NCI-H2227 treated with DMSO at 0.1 percent for 48 hours (cell line): ENCODE data around the gene TMEM39B.
A peak's percentile ranks its signal among the peaks of the same experiment; 100 is the strongest.
"Not testable (repeated sequence)": the region's sequence is repeated elsewhere in the genome, so short reads cannot be mapped to it uniquely, and the experiment has no call there.

Experiments
- DNase-seq: peaks from one replicate; lab custom pipeline; 2025; lab: John Stamatoyannopoulos, UW

TMEM39B gene

DNA sequence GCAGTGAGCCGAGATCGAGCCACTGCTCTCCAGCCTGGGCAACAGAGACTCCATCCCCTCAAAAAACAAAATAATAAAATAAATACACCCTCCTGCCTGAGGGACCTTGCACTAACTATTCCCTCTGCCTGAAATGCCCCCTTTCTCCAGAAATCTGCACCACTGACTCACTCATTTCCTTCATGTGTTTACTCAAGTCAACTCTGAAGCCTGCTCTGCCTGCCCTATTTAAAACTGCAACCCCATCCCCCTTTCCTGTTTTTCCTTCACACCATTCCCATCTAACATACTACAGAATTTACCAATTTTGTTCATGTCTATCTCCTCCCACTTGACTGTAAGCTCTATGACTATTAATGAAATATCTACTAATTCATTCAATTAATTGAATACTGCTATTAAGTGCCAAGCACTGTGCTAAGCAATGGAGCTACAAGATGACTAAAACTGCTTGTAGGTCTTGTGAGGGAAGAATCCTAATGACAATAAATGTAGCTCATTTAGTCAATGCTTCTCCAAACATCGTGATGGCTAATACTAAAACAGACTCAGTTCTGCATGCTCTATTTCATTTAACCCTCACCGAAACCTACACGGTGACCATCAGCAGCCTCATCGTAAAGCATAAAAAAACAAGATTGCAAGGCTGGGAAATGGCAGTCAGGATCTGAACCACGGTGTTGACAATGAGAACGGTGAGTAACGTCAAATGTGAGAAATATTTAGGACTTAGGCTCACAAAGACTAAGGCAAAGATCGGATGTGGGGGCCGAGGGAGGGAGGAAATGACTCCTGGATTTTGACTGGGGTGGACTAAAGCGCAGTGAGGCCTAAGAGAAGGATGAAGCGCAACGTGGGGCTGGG lies 749 bp upstream of the TMEM39B start:
- no peak for DNase-seq

DNA sequence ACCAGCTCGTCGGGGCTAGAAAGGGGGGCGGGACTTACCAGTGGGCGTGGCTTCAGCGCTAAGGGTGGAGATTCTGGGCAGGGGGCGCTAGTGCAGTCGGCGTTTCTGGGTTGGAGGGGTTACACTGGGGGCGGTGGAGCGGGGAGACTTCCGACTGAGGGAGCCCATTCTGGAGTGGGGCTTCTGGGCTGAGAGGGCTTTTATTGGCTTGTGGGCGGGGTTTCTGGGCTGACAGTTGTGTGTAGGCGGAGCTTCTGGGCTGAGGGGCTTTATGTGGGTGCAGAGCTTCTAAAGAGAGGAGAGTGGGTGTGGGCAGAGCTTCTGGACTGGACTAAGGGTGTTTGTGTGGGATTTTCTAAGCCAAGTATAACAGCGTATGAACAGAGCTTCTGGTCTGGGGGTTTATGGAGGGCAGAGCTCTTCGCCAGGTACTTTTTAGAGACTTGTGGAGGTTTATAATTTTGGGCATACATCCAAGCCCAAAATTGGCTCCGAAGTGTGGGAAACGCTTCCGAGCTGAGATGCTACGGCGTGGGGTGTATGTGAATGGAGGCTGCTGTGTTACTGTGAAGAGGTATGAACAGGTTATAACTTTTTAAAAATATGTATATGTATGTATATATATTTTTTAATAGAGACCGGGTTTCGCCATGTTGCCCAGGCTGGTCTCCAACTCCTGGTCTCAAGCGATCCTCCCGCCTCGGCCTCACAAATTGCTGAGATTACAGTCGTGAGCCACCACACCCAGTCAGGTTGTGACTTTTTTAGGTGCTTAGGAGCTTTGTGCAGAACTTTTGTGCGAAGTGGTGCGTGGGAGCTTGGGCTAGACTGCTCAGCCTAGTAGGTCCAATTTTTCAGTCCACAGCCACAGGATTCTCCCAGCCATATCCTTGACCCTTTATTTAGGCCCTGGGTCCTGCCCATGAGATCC lies 825 bp downstream of the TMEM39B start:
- peak; percentile 97 for DNase-seq

GRCh38 chr1:32074841-32075240 lies 2.1 kb downstream of the TMEM39B start:
- DNase-seq = no peak

DNA sequence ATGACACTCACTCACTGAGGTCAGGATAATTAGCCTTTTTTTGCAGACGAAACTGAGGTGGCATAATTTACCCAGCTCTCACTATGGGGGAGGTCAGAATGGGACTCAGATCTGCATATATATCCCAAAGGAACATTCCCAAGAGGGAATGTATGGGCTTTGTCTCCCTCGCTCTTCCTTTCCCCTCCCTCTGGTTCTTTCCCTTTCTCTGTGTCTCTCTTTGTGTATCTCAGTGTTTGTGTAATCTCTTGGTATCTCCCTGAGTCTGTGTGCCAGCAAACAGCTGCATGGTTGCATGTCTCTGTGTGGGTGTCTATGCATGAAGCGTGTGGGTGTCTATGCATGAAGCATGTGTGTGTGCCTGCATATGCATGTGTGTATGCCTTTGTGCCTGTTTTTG lies 4.7 kb downstream of the TMEM39B start:
- DNase-seq = no peak

DNA sequence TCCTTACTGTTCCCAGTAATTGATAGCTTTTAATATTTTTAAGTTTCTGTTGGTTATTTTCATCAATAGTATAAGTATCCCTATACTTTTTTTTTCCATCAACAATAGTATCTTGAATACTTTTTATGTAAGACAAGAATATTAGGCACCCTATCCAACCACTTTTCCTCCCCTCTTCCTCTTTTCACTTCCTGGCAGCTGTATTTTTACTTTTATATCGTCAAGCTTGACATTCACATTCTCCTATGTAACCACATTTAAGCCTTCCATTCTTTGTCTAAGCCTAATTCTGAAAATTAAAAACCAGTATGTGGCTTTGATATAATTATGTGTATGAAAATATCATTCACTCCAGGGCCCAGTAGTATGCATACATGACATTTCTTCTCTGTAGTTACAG lies 9.3 kb downstream of the TMEM39B start:
- DNase-seq = no peak

DNA sequence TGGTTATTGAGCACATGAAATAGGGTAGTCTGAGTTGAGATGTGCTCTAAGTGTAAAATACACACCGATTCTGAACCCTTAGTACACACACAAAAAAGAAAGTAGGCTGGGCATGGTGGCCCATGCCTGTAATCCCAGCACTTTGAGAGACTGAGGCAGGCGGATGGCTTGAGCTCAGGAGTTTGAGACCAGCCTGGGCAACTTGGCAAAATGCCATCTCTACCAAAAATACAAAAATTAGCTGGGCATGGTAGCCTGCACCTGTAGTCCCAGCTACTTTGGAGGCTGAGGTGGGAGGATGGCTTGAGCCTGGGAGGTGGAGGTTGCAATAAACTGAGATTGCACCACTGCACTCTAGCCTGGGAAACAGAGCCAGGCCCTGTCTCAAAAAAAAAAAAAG lies 13.6 kb downstream of the TMEM39B start:
- not testable (repeated sequence) for DNase-seq

DNA sequence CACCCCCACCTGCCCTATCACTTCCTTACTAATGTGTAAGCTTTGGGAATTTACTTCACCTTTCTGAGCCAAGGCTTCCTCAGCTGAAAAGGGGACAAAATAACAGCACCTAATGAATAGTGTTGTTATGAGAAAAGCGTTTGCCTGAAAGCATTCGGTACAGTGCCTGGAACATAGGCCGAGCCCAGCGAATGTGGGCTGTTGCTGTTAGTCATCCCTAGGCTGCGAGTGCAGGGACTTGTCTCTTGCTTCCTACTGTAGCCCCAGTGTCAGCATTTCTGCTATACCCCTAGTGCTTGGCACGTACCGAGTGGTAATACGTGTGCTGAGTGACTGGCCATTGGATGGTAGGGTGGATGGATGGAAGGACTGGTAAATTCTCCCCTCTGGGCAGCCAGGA lies 18.4 kb downstream of the TMEM39B start:
- no peak for DNase-seq

GRCh38 chr1:32091591-32091990 lies 18.9 kb downstream of the TMEM39B start:
- no peak for DNase-seq

DNA sequence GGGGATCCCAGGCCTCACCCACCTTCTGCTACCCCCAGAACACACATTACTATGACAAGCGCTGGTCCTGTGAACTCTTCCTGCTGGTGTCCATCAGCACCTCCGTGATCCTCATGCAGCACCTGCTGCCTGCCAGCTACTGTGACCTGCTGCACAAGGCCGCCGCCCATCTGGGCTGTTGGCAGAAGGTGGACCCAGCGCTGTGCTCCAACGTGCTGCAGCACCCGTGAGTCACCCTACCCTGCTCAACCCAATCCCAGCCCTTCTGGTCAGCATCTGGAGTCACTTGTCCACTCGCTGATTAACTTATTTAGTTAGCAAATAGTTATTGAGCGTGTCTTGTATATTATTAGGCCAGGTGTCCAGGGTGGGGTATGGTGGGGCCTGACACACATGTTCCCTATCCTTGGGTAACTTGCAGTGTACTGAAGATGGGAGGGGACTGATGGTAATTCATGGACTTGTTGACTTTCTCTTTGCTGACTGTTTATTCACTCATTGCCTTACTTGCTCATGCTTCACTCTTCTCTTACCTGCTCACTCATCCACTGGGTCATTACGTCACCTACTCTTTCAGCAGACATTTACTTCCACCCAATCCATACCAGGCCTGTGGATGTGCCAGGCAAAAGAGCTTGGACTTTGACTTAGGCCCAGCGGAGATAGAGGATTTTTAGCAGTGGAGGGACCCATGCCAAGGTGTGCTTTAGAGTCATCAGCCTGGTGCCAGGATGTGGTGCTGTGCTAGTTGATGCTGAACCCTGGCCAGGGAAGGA lies 22.2 kb downstream of the TMEM39B start:
- no peak for DNase-seq

GRCh38 chr1:32099426-32099825 lies 26.7 kb downstream of the TMEM39B start:
- DNase-seq = no peak

- no peak for DNase-seq
Observed at GRCh38 chr1:32100359-32100758, 27.6 kb downstream of the TMEM39B start.

- DNase-seq = no peak
Observed at GRCh38 chr1:32100807-32101708, 28.3 kb downstream of the TMEM39B start.

- no peak for DNase-seq
Observed at GRCh38 chr1:32104127-32104526, 31.4 kb downstream of the TMEM39B start.

GRCh38 chr1:32105338-32105737 lies 32.6 kb downstream of the TMEM39B start:
- no peak for DNase-seq

DNA sequence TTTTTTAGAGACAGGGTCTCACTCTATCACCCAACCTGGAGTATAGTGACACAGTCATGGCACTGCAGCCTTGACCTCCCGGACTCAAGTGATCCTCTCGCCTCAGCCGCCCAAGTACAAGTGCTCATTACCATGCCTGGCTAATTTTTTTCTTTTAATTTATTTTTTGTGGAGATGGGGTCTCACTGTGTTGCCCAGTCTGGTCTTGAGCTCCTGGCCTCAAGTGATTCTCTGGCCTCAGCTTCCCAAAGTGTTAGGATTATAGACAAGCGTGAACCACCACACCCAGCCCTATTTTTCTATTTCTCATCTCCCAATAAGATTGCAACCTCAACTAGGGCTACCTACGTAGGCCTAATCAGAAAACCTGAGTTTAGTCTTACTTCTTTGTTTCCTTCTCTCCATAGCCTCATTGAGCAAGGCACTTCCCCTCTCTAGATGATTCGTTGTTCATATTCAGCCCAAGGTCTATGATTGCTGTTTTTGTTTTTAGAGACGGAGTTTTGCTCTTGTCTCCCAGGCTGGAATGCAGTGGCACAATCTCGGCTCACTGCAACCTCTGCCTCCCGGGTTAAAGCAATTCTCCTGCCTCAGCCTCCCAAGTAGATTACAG lies 34.0 kb downstream of the TMEM39B start:
- DNase-seq = no peak

GRCh38 chr1:32107742-32108661 lies 35.3 kb downstream of the TMEM39B start, which contains the start of gene KPNA6:
Gene KPNA6, plus strand, starts transcription at chr1:32108056. Its CDS starts 75 bp downstream, at chr1:32108131.
- peak; percentile 98 for DNase-seq

DNA sequence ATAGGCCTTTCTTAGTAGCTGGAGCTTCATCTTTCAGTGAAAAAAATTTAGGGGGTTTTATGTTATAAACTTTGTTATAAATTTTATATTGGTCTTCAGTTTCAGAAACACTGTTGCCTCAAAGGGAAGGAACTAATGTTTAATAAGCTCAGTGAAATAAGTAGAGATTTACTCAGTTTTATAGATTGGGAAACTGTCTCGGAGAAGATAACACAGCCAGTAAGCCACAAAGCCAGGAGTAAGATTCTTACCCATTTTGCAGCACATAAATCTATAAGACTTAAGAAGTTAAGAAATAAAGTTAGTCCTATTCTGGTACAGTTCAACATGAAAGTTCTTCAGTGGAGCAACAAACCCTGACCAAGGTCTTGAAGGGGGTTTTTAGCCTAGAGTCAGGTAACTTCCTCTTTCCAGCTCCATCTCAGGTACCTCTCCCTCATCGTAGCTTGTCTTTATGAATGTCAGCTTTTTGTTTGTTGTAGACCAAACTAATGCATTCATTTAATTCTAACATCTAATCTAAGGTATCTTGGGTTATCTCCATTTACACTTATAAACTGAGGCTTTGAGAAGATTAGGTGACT lies 38.4 kb downstream of the TMEM39B start:
- DNase-seq = no peak

DNA sequence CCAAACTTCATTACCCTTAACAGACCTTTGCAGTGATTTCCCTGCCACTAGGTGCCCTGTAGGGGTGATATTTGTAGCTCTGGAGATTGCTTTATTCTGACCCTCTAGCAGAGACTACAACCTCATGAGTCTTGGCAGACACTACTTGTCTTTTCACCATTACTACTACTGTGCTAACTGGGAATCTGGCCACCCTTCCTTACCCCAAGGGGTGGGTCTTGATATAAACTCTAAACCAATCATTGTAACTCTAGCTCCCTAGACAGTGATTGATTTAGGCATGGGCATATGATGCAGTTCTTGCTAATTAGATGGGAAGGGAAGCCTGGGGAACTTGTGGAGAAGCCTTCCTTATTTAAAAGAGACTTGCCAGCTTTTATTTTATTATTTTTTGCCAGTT lies 39.0 kb downstream of the TMEM39B start:
- DNase-seq = no peak

DNA sequence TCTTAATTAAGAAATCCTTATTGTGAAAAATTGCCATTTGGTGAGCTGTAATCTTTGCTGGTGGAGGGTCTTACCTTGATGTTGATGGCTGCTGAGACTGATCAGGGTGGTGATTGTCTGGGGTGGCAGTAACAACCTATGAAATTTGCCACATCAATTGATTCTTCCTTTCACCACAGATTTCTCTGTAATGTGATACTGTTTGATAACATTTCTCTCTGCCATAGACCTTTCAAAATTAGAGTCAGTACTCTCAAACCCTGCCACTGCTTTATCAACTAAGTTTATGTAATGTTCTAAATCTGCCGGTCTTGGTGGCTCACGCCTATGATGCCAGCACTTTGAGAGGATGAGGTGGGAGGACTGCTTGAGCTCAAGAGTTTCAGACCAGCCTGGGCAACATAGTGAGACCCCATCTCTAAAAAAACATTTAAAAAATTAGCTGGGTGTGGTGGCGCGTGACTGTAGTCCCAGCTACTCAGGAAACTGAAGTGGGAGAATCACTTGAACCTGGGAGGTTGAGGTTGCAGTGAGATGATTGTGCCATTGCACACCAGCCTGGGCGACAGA lies 40.2 kb downstream of the TMEM39B start:
- DNase-seq = no peak
